Adipocyte (in vitro differentiated cells): ENCODE data around the gene RASGRF2.

Experiments used
- DNase-seq: peaks from one replicate; pipeline ENCODE4 v3.0.0-alpha.2; 2015; ENCODE audit warnings: low read depth
- H3K27me3 ChIP-seq: replicated peaks from 2 replicates; pipeline ENCODE4 v1.7.0; 2013; ENCODE audit warnings: mild to moderate bottlenecking, low read length, moderate library complexity; ENCODE audit not compliant: control insufficient read depth, insufficient read depth
- H3K36me3 ChIP-seq: 2 replicates; pipeline ENCODE4 v1.7.0; 2013; ENCODE audit warnings: low read length, mild to moderate bottlenecking, moderate library complexity; ENCODE audit not compliant: control insufficient read depth, insufficient read depth, severe bottlenecking
- H3K4me1 ChIP-seq: 2 replicates; pipeline ENCODE4 v1.7.0; 2013; ENCODE audit warnings: mild to moderate bottlenecking, low read length, moderate library complexity; ENCODE audit not compliant: control insufficient read depth, insufficient read depth
- H3K4me3 ChIP-seq: 2 replicates; pipeline ENCODE4 v1.7.0; 2013; ENCODE audit warnings: mild to moderate bottlenecking, low read length, moderate library complexity
- H3K9ac ChIP-seq: 2 replicates; pipeline ENCODE4 v1.7.0; 2013; ENCODE audit warnings: mild to moderate bottlenecking, low read length, moderate library complexity
- H3K9me3 ChIP-seq: 2 replicates; pipeline ENCODE4 v1.7.0; 2013; ENCODE audit warnings: mild to moderate bottlenecking, low read length, moderate library complexity; ENCODE audit not compliant: control insufficient read depth

RASGRF2 gene

GRCh38 chr5:80953587-80953986 lies 6.6 kb upstream of the RASGRF2 start:
- Histone ChIP-seq H3K4me1 (no peaks in the 10 kb centered on the region), H3K9me3 (no peaks in the 10 kb centered on the region), H3K4me3 (no peak overlapping the region), H3K27me3 (peaks cover 43% of the 10 kb centered on the region), H3K9ac (no peak overlapping the region), H3K36me3 (no peaks in the 10 kb centered on the region)
- no peak for DNase-seq

- H3K27me3 ChIP-seq: peaks cover 51% of the 10 kb centered on the region
- H3K4me1 ChIP-seq: no peaks in the 10 kb centered on the region
- H3K36me3 ChIP-seq: no peaks in the 10 kb centered on the region
- H3K9ac ChIP-seq: no peak overlapping the region
- no peak overlapping the region for H3K4me3 ChIP-seq
- no peak for DNase-seq
- no peaks in the 10 kb centered on the region for H3K9me3 ChIP-seq
Measured at GRCh38 chr5:80955082-80955590, 5.0 kb upstream of the RASGRF2 start.

- no peaks in the 10 kb centered on the region for H3K9me3 ChIP-seq
- H3K4me3 ChIP-seq: peak overlapping the region; percentile 72
- peaks cover 59% of the 10 kb centered on the region for H3K27me3 ChIP-seq
- peaks cover 4% of the 10 kb centered on the region for H3K4me1 ChIP-seq
- H3K9ac ChIP-seq: no peak overlapping the region
- H3K36me3 ChIP-seq: no peaks in the 10 kb centered on the region
- DNase-seq: no peak
Measured at GRCh38 chr5:80956272-80956671, 3.9 kb upstream of the RASGRF2 start.

- H3K27me3 ChIP-seq: peaks cover 65% of the 10 kb centered on the region
- no peak for DNase-seq
- H3K4me1 ChIP-seq: peaks cover 4% of the 10 kb centered on the region
- no peak overlapping the region for H3K4me3 ChIP-seq
- H3K9me3 ChIP-seq: no peaks in the 10 kb centered on the region
- no peaks in the 10 kb centered on the region for H3K36me3 ChIP-seq
- no peak overlapping the region for H3K9ac ChIP-seq
Measured at GRCh38 chr5:80957031-80957761, 3.0 kb upstream of the RASGRF2 start.

GRCh38 chr5:80958616-80959015 lies 1.5 kb upstream of the RASGRF2 start:
- H3K36me3 ChIP-seq: no peaks in the 10 kb centered on the region
- H3K27me3 ChIP-seq: peaks cover 65% of the 10 kb centered on the region
- H3K4me1 ChIP-seq: peaks cover 4% of the 10 kb centered on the region
- no peak overlapping the region for H3K4me3 ChIP-seq
- H3K9me3 ChIP-seq: no peaks in the 10 kb centered on the region
- no peak overlapping the region for H3K9ac ChIP-seq
- no peak for DNase-seq

- H3K9me3 ChIP-seq: no peaks in the 10 kb centered on the region
- DNase-seq: no peak
- H3K27me3 ChIP-seq: peaks cover 65% of the 10 kb centered on the region
- no peak overlapping the region for H3K9ac ChIP-seq
- H3K4me1 ChIP-seq: peaks cover 4% of the 10 kb centered on the region
- no peaks in the 10 kb centered on the region for H3K36me3 ChIP-seq
- H3K4me3 ChIP-seq: no peak overlapping the region
Measured at GRCh38 chr5:80959138-80959537, 1.0 kb upstream of the RASGRF2 start.

GRCh38 chr5:80960531-80961375 lies 590 bp downstream of the RASGRF2 start:
- DNase-seq: peak; percentile 61

GRCh38 chr5:80961376-80962281 lies 1.5 kb downstream of the RASGRF2 start:
- Histone ChIP-seq H3K9ac (no peak overlapping the region), H3K27me3 (peaks cover 44% of the 10 kb centered on the region), H3K4me3 (no peak overlapping the region), H3K9me3 (no peaks in the 10 kb centered on the region), H3K36me3 (no peaks in the 10 kb centered on the region), H3K4me1 (peaks cover 4% of the 10 kb centered on the region)
- no peak for DNase-seq

More at GRCh38 chr5:80960531-80961375, 590 bp downstream of the RASGRF2 start:
- no peak overlapping the region for H3K9ac ChIP-seq
- H3K36me3 ChIP-seq: no peaks in the 10 kb centered on the region
- H3K4me3 ChIP-seq: peak overlapping the region; percentile 66
- H3K9me3 ChIP-seq: no peaks in the 10 kb centered on the region
- peaks cover 4% of the 10 kb centered on the region for H3K4me1 ChIP-seq
- peaks cover 53% of the 10 kb centered on the region for H3K27me3 ChIP-seq

- H3K4me1 ChIP-seq: peaks cover 8% of the 10 kb centered on the region
- H3K4me3 ChIP-seq: no peak overlapping the region
- H3K9me3 ChIP-seq: no peaks in the 10 kb centered on the region
- no peak for DNase-seq
- H3K36me3 ChIP-seq: no peaks in the 10 kb centered on the region
- peaks cover 34% of the 10 kb centered on the region for H3K27me3 ChIP-seq
- no peak overlapping the region for H3K9ac ChIP-seq
Measured at GRCh38 chr5:80962630-80963520, 2.7 kb downstream of the RASGRF2 start.

- Histone ChIP-seq H3K9me3 (no peaks in the 10 kb centered on the region), H3K4me1 (peaks cover 12% of the 10 kb centered on the region), H3K4me3 (no peak overlapping the region), H3K36me3 (no peaks in the 10 kb centered on the region), H3K9ac (no peak overlapping the region), H3K27me3 (peaks cover 27% of the 10 kb centered on the region)
- no peak for DNase-seq
Measured at GRCh38 chr5:80963521-80963895, 3.3 kb downstream of the RASGRF2 start.
